ENCODE results near the gene MOCS1. TPM values are rescaled to one million over a fixed set of nuclear protein-coding genes. Genes with fewer than 3 reads are reported as not detected.

The MOCS1 gene
- polyA plus RNA-seq, 1 of the 3 experiments (the other 2 are of a cell fraction): 4.2 TPM

DNA sequence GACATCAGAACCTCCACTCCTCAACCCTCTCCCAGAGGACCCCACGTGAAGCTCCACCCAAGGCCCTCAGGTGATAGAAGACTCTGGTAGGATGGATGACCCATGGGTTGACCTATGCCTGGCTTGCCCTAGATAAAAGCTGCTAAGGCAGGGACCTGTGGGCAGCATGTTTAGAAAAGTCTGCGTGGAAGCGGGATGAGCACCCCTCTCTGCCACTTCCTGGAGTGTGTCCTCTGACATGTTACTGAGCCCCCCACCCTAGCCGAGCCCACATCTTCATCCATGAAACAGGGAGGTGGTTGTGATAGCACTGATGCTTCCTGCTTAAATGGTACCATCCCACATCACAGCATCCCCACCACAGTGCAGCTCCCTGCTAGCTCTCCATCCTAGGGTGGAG is 21.8 kb downstream of the MOCS1 start:
- H3F3A ChIP-seq (replicated peaks; ENCODE audit: insufficient read depth): no peaks in the 10 kb centered on the region
- CTCF ChIA-PET: interaction anchor here (0.5 to 1.3 kb wide), 2 partner anchors 18 to 535 kb away, joined by 3 read pairs; no protein-coding TSS in a partner anchor
- H3K4me3 ChIP-seq (ENCODE audit: low read depth in 2 of 2, low read length in 1 of 2): no peak overlapping the region
- H3K4me2 ChIP-seq: no peak overlapping the region
- WGBS (ENCODE audit: low lambda C conversion rate): 83% methylated on average over 4 of the region's 4 CpGs
- POLR2A ChIA-PET: no interaction called here
- no peak overlapping the region for H3K27ac ChIP-seq (ENCODE audit: low read depth in 2 of 2, low read length in 1 of 2)
- H3K36me3 ChIP-seq (replicated peaks in 1 of 2; ENCODE audit: control insufficient read depth in 1 of 2, insufficient read depth in 2 of 2, low read length in 1 of 2): no peaks in the 10 kb centered on the region
- H3K4me1 ChIP-seq (ENCODE audit: control insufficient read depth in 1 of 2, insufficient read depth in 2 of 2, low read depth in 1 of 2, low read length in 1 of 2): no peaks in the 10 kb centered on the region
- H3K27me3 ChIP-seq (ENCODE audit: insufficient read depth): no peaks in the 10 kb centered on the region
- H3K79me2 ChIP-seq (ENCODE audit: insufficient read depth): no peaks in the 10 kb centered on the region
- H3K9me2 ChIP-seq: no peaks in the 10 kb centered on the region
- no peak overlapping the region for H3K9ac ChIP-seq
- no peaks in the 10 kb centered on the region for H4K20me1 ChIP-seq (ENCODE audit: insufficient read depth)
- no peak for DNase-seq
- H2AFZ ChIP-seq (ENCODE audit: low read depth): no peak overlapping the region
- no peaks in the 10 kb centered on the region for H3K9me3 ChIP-seq
- TF ChIP-seq TAF1 (IDR thresholded peaks at IDR 0.05; ENCODE audit: borderline replicate concordance, low read depth, low read length): no peak
- TF ChIP-seq YY1 (IDR thresholded peaks at IDR 0.05; ENCODE audit: low read depth): no peak
- TF ChIP-seq FOXJ3 (CRISPR knock-in tag; IDR thresholded peaks at IDR 0.05): no peak
- TF ChIP-seq SMC3 (IDR thresholded peaks at IDR 0.05; ENCODE audit: low read depth, low read length): no peak
- no peak for TF ChIP-seq GATA2 (CRISPR knock-in tag; IDR thresholded peaks at IDR 0.05)

DNA sequence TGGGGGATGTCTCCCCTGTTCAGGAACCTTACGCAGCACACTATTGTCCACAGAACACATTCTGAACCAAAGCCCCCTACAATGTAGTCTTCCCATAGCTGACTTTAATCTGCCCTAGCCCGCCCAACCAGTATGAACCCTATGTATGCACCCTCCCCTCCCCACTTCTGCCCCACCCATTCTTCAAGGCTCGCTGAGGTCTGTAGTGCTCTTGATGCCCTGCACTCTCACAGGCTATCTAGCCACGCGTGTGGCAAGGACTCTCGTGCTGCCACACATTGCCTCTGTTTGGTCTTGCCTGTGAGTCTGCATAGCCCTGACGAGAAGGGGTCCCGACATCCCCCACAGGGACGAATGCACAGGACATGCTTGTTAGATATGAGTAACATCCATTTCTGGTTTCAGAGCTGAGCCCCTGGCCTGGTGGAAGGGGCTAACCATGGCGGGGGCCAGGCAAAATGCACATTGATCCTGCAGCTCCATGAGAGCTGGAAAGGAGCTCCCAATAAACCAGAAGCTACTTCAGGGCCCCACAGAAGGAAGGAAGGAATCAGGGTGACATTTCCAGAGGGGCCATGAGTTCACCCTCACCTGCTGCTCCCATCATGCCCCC is 22.6 kb downstream of the MOCS1 start:
- WGBS (ENCODE audit: low lambda C conversion rate): 83% methylated on average over 9 of the region's 10 CpGs
- DNase-seq: no peak
- Histone ChIP-seq H3K9ac (no peak overlapping the region), H3K27me3 (ENCODE audit: insufficient read depth) (no peaks in the 10 kb centered on the region), H2AFZ (ENCODE audit: low read depth) (no peak overlapping the region), H3K9me3 (no peaks in the 10 kb centered on the region), H3K79me2 (ENCODE audit: insufficient read depth) (no peaks in the 10 kb centered on the region), H3K27ac (ENCODE audit: low read depth in 2 of 2, low read length in 1 of 2) (no peak overlapping the region), H3K4me2 (no peak overlapping the region), H3K36me3 (replicated peaks in 1 of 2; ENCODE audit: control insufficient read depth in 1 of 2, insufficient read depth in 2 of 2, low read length in 1 of 2) (no peaks in the 10 kb centered on the region), H3F3A (replicated peaks; ENCODE audit: insufficient read depth) (no peaks in the 10 kb centered on the region), H3K4me3 (ENCODE audit: low read depth in 2 of 2, low read length in 1 of 2) (no peak overlapping the region), H3K4me1 (ENCODE audit: control insufficient read depth in 1 of 2, insufficient read depth in 2 of 2, low read depth in 1 of 2, low read length in 1 of 2) (no peaks in the 10 kb centered on the region), H3K9me2 (no peaks in the 10 kb centered on the region), H4K20me1 (ENCODE audit: insufficient read depth) (no peaks in the 10 kb centered on the region)
- ChIA-PET POLR2A (no interaction called here), CTCF (interaction anchor here (0.5 to 1.3 kb wide), 5 partner anchors 15 to 813 kb away, joined by 3 read pairs; no protein-coding TSS in a partner anchor)
- no peak for TF ChIP-seq EP300 (IDR thresholded peaks at IDR 0.05; ENCODE audit: borderline replicate concordance in 1 of 2, low read depth in 1 of 2, low read length in 1 of 2)
- no peak for TF ChIP-seq TEAD4 (IDR thresholded peaks at IDR 0.05; ENCODE audit: borderline replicate concordance, insufficient read depth)
- no peak for TF ChIP-seq EZH2phosphoT487 (IDR thresholded peaks at IDR 0.05; ENCODE audit: borderline replicate concordance, low read depth)
- TF ChIP-seq, protein P1, sequence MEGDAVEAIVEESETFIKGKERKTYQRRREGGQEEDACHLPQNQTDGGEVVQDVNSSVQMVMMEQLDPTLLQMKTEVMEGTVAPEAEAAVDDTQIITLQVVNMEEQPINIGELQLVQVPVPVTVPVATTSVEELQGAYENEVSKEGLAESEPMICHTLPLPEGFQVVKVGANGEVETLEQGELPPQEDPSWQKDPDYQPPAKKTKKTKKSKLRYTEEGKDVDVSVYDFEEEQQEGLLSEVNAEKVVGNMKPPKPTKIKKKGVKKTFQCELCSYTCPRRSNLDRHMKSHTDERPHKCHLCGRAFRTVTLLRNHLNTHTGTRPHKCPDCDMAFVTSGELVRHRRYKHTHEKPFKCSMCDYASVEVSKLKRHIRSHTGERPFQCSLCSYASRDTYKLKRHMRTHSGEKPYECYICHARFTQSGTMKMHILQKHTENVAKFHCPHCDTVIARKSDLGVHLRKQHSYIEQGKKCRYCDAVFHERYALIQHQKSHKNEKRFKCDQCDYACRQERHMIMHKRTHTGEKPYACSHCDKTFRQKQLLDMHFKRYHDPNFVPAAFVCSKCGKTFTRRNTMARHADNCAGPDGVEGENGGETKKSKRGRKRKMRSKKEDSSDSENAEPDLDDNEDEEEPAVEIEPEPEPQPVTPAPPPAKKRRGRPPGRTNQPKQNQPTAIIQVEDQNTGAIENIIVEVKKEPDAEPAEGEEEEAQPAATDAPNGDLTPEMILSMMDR (IDR thresholded peaks at IDR 0.05): no peak
- no peak for TF ChIP-seq MEF2A (IDR thresholded peaks at IDR 0.05; ENCODE audit: borderline replicate concordance, low read depth)
- no peak for TF ChIP-seq RAD21 (IDR thresholded peaks at IDR 0.05; ENCODE audit: low read length)
- TF ChIP-seq, protein P2, sequence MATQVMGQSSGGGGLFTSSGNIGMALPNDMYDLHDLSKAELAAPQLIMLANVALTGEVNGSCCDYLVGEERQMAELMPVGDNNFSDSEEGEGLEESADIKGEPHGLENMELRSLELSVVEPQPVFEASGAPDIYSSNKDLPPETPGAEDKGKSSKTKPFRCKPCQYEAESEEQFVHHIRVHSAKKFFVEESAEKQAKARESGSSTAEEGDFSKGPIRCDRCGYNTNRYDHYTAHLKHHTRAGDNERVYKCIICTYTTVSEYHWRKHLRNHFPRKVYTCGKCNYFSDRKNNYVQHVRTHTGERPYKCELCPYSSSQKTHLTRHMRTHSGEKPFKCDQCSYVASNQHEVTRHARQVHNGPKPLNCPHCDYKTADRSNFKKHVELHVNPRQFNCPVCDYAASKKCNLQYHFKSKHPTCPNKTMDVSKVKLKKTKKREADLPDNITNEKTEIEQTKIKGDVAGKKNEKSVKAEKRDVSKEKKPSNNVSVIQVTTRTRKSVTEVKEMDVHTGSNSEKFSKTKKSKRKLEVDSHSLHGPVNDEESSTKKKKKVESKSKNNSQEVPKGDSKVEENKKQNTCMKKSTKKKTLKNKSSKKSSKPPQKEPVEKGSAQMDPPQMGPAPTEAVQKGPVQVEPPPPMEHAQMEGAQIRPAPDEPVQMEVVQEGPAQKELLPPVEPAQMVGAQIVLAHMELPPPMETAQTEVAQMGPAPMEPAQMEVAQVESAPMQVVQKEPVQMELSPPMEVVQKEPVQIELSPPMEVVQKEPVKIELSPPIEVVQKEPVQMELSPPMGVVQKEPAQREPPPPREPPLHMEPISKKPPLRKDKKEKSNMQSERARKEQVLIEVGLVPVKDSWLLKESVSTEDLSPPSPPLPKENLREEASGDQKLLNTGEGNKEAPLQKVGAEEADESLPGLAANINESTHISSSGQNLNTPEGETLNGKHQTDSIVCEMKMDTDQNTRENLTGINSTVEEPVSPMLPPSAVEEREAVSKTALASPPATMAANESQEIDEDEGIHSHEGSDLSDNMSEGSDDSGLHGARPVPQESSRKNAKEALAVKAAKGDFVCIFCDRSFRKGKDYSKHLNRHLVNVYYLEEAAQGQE (IDR thresholded peaks at IDR 0.05; ENCODE audit: low read depth, low read length): no peak
- no peak for TF ChIP-seq POLR2AphosphoS5 (IDR thresholded peaks at IDR 0.05; ENCODE audit: low read depth, low read length)
- TF ChIP-seq, protein P3, sequence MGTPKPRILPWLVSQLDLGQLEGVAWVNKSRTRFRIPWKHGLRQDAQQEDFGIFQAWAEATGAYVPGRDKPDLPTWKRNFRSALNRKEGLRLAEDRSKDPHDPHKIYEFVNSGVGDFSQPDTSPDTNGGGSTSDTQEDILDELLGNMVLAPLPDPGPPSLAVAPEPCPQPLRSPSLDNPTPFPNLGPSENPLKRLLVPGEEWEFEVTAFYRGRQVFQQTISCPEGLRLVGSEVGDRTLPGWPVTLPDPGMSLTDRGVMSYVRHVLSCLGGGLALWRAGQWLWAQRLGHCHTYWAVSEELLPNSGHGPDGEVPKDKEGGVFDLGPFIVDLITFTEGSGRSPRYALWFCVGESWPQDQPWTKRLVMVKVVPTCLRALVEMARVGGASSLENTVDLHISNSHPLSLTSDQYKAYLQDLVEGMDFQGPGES (IDR thresholded peaks at IDR 0.05; ENCODE audit: low read depth, low read length): no peak
- no peak for TF ChIP-seq JUND (IDR thresholded peaks at IDR 0.05)
- no peak for TF ChIP-seq YY1 (IDR thresholded peaks at IDR 0.05; ENCODE audit: low read depth)
- TF ChIP-seq NRF1 (IDR thresholded peaks at IDR 0.05; ENCODE audit: low read depth, low read length): no peak
- TF ChIP-seq ELF1 (IDR thresholded peaks at IDR 0.05): no peak
- TF ChIP-seq RXRA (IDR thresholded peaks at IDR 0.05; ENCODE audit: borderline replicate concordance, low read depth): no peak
- TF ChIP-seq, protein P4, sequence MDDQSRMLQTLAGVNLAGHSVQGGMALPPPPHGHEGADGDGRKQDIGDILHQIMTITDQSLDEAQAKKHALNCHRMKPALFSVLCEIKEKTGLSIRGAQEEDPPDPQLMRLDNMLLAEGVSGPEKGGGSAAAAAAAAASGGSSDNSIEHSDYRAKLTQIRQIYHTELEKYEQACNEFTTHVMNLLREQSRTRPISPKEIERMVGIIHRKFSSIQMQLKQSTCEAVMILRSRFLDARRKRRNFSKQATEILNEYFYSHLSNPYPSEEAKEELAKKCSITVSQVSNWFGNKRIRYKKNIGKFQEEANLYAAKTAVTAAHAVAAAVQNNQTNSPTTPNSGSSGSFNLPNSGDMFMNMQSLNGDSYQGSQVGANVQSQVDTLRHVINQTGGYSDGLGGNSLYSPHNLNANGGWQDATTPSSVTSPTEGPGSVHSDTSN (IDR thresholded peaks at IDR 0.05): no peak
- no peak for TF ChIP-seq RFX5 (IDR thresholded peaks at IDR 0.05; ENCODE audit: low read length)
- no peak for TF ChIP-seq MXI1 (IDR thresholded peaks at IDR 0.05; ENCODE audit: low read depth, low read length)
- TF ChIP-seq SMC3 (IDR thresholded peaks at IDR 0.05; ENCODE audit: low read depth, low read length): no peak

All from SK-N-SH (cell line).